A673 (cell line): ENCODE results near the gene NSG2. TPM values are rescaled to one million over a fixed set of nuclear protein-coding genes. Genes with fewer than 3 reads are reported as not detected.
"Not testable (repeated sequence)": the region's sequence is repeated elsewhere in the genome, so short reads cannot be mapped to it uniquely, and the experiment has no call there.

ENCODE experiments used
- BruUV-seq: library from RNA; stranded (reverse); fragments of 400-500 nt; replicated peaks from 2 replicates; lab custom pipeline; 2021; lab: Mats Ljungman, UMichigan
- CTCF ChIA-PET: fragments of 300-600 bp; sonication (Branson Sonifier 250); formaldehyde crosslinking; loops from one replicate; lab custom pipeline; 2022; ENCODE audit warnings: antibody characterized with exemption; lab: Charles Lee
- POLR2A ChIA-PET: fragments of 300-600 bp; sonication (Branson Sonifier 250); formaldehyde crosslinking; loops from one replicate; lab custom pipeline; 2022; ENCODE audit warnings: antibody characterized with exemption; ENCODE audit not compliant: low non-redundant PET; lab: Charles Lee
- DNase-seq: peaks from one replicate; pipeline ENCODE4 v3.0.0-alpha.2; 2015; ENCODE audit warnings: low spot score
- H3K27ac ChIP-seq: fragments of 200-600 bp; sonication (generic); 2 replicates; pipeline ENCODE4 v1.5.1; 2016; ENCODE audit warnings: mixed run types, low read depth, mild to moderate bottlenecking, mixed read lengths, antibody characterized with exemption, low read length; ENCODE audit not compliant: poor library complexity, severe bottlenecking
- H3K27me3 ChIP-seq: fragments of 200-600 bp; sonication (generic); replicated peaks from 2 replicates; pipeline ENCODE4 v1.6.1; 2017; ENCODE audit warnings: mixed run types, low read depth, mild to moderate bottlenecking, mixed read lengths, antibody characterized with exemption, low read length; ENCODE audit not compliant: insufficient read depth, poor library complexity
- H3K36me3 ChIP-seq: fragments of 200-600 bp; sonication (generic); 2 replicates; pipeline ENCODE4 v1.6.1; 2016; ENCODE audit warnings: mixed run types, mild to moderate bottlenecking, mixed read lengths, antibody characterized with exemption, low read length; ENCODE audit not compliant: insufficient read depth, poor library complexity, severe bottlenecking
- H3K4me1 ChIP-seq: fragments of 200-600 bp; sonication (generic); 2 replicates; pipeline ENCODE4 v1.6.1; 2017; ENCODE audit warnings: mixed run types, mild to moderate bottlenecking, mixed read lengths, antibody characterized with exemption, low read length; ENCODE audit not compliant: insufficient read depth, poor library complexity, severe bottlenecking
- H3K4me3 ChIP-seq: fragments of 200-600 bp; sonication (generic); 2 replicates; pipeline ENCODE4 v1.5.1; 2016; ENCODE audit warnings: low read depth, mixed run types, mild to moderate bottlenecking, mixed read lengths, low read length; ENCODE audit not compliant: poor library complexity, severe bottlenecking
- H3K9me3 ChIP-seq: fragments of 200-600 bp; sonication (generic); 2 replicates; pipeline ENCODE4 v1.6.1; 2016; ENCODE audit warnings: mixed run types, low read depth, mild to moderate bottlenecking, mixed read lengths, antibody characterized with exemption, low read length; ENCODE audit not compliant: poor library complexity, severe bottlenecking
- CTCF ChIP-seq: fragments of 300-800, 200-600 bp; sonication (generic); conservative IDR thresholded peaks from 2 replicates; pipeline ENCODE4 v1.5.1; 2017; ENCODE audit warnings: low read depth, mild to moderate bottlenecking, antibody characterized with exemption, low read length, moderate library complexity, mixed read lengths
- EZH2 ChIP-seq: fragments of 200-600 bp; sonication (generic); IDR thresholded peaks from 2 replicates; pipeline ENCODE4 v1.6.1; 2017; ENCODE audit warnings: borderline replicate concordance, low read depth, mild to moderate bottlenecking, mixed read lengths, antibody characterized with exemption, low read length; ENCODE audit not compliant: poor library complexity, severe bottlenecking
- intact Hi-C: fragments of 100-400 bp; cut with micrococcal nuclease; formaldehyde crosslinking; loops from one replicate; pipeline ENCODE4 v1.10.0; 2022; ENCODE audit not compliant: unreplicated experiment
- total RNA-seq: library from RNA; stranded (reverse); gene quantifications from 2 replicates; pipeline ENCODE4 v1.2.3, GENCODE V29; 2021

Gene NSG2
- total RNA-seq, 1 experiment from 2014 or later = 0.60 TPM

- intact Hi-C loops = no loop called here
- DNase-seq = no peak
- H3K9me3 ChIP-seq = no peaks in the 10 kb centered on the region
- CTCF ChIA-PET = no interaction called here
- no peaks in the 10 kb centered on the region for H3K36me3 ChIP-seq
- H3K4me1 ChIP-seq = no peaks in the 10 kb centered on the region
- TF ChIP-seq CTCF = no peak
- no peak for TF ChIP-seq EZH2
- no TSS peak for BruUV-seq
- no peak overlapping the region for H3K27ac ChIP-seq
- no peak overlapping the region for H3K4me3 ChIP-seq
- POLR2A ChIA-PET = no interaction called here
- H3K27me3 ChIP-seq = no peaks in the 10 kb centered on the region
These were observed 53.2 kb downstream of the NSG2 start for GRCh38 chr5:174098694-174099093.

GRCh38 chr5:174100490-174100889, 55.0 kb downstream of the NSG2 start:
- Histone ChIP-seq H3K4me1 (no peaks in the 10 kb centered on the region), H3K9me3 (no peaks in the 10 kb centered on the region), H3K27me3 (no peaks in the 10 kb centered on the region), H3K4me3 (no peak overlapping the region), H3K36me3 (no peaks in the 10 kb centered on the region), H3K27ac (no peak overlapping the region)
- BruUV-seq = no TSS peak
- ChIA-PET CTCF (no interaction called here), POLR2A (interaction anchor here (0.7 kb wide), 1 partner anchor 29 kb away, joined by 3 read pairs; no protein-coding TSS in a partner anchor)
- intact Hi-C loops = no loop called here
- no peak for DNase-seq
- no peak for TF ChIP-seq CTCF
- TF ChIP-seq EZH2 = no peak

- Histone ChIP-seq H3K9me3 (no peaks in the 10 kb centered on the region), H3K27ac (no peak overlapping the region), H3K4me1 (no peaks in the 10 kb centered on the region), H3K36me3 (no peaks in the 10 kb centered on the region), H3K27me3 (no peaks in the 10 kb centered on the region), H3K4me3 (no peak overlapping the region)
- BruUV-seq = no TSS peak
- no peak for DNase-seq
- CTCF ChIA-PET = no interaction called here
- POLR2A ChIA-PET = no interaction called here
- intact Hi-C loops = no loop called here
- TF ChIP-seq EZH2 (no peak), CTCF (no peak)
These were observed 55.8 kb downstream of the NSG2 start for GRCh38 chr5:174101195-174101730.

- H3K4me1 ChIP-seq, H3K9me3 ChIP-seq, H3K36me3 ChIP-seq, CTCF ChIA-PET, H3K4me3 ChIP-seq, BruUV-seq, intact Hi-C loops, H3K27me3 ChIP-seq, POLR2A ChIA-PET, H3K27ac ChIP-seq, DNase-seq: not testable (repeated sequence)
These were observed 57.1 kb downstream of the NSG2 start for GRCh38 chr5:174102574-174102973.
